Measurements from ENCODE around the gene ZNF749. TPM values are rescaled to one million over a fixed set of nuclear protein-coding genes. Genes with fewer than 3 reads are reported as not detected.
A peak's percentile ranks its signal among the peaks of the same experiment; 100 is the strongest.

The ZNF749 gene
- total RNA-seq, 1 donor from 2014 or later, result 13.8 TPM

DNA sequence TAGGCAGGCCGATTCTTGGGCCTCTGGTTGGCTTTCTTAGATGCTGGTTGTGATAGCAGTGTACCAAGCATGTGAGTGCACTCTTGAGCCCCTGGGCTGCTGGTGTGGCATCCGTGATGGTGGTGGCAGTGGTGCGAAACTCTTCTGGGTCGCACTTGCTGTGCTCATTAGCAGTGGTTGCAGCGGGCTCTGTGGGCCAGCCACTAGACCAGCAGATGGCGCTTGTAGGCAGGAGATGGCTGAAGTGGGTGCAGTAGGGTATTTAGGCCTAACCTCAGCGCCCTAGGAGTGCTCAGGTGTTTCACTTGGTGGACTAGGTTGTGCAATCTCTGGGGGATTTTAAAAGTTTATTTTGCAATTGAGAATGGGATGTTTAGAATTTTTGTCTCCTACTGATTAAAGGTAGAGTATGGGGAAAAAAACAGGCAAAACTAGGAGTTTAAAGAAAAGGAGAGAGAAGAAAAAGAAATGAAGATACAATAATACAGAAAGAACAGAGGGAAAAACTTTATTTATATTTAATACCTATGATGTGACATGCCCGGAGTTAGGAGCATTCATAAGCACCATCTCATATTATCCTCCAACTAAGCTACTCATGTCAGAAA is 28.5 kb upstream of the ZNF749 start:
- Histone ChIP-seq H2AFZ (replicated peaks) (peak overlapping the region; percentile 38), H3K4me2 (no peak overlapping the region), H3K36me3 (no peaks in the 10 kb centered on the region), H3K79me2 (ENCODE audit: low read depth) (peaks cover 4% of the 10 kb centered on the region), H4K20me1 (ENCODE audit: low read depth) (peaks cover 1% of the 10 kb centered on the region), H3K27me3 (no peaks in the 10 kb centered on the region), H3K9ac (no peak overlapping the region), H3K9me3 (ENCODE audit: low read depth) (no peaks in the 10 kb centered on the region), H3F3A (ENCODE audit: low read depth) (no peaks in the 10 kb centered on the region), H3K27ac (no peak overlapping the region), H3K4me1 (no peaks in the 10 kb centered on the region), H3K4me3 (no peak overlapping the region)
- peak; percentile 85 for DNase-seq (ENCODE audit: low spot score)
- Mint-ChIP-seq H3K27me3 (ENCODE audit: insufficient read depth, low read depth) (peaks cover 2% of the 10 kb centered on the region), H3K4me3 (peak overlapping the region; percentile 29), H3K9me3 (peaks cover 6% of the 10 kb centered on the region), H3K36me3 (peaks cover 5% of the 10 kb centered on the region), H3K27ac (no peak overlapping the region), H3K4me1 (peaks cover 2% of the 10 kb centered on the region)
- TF ChIP-seq EZH2phosphoT487 (IDR thresholded peaks at IDR 0.05) (no peak), EZH2 (IDR thresholded peaks at IDR 0.05) (no peak)
- TF ChIP-seq, protein P1, sequence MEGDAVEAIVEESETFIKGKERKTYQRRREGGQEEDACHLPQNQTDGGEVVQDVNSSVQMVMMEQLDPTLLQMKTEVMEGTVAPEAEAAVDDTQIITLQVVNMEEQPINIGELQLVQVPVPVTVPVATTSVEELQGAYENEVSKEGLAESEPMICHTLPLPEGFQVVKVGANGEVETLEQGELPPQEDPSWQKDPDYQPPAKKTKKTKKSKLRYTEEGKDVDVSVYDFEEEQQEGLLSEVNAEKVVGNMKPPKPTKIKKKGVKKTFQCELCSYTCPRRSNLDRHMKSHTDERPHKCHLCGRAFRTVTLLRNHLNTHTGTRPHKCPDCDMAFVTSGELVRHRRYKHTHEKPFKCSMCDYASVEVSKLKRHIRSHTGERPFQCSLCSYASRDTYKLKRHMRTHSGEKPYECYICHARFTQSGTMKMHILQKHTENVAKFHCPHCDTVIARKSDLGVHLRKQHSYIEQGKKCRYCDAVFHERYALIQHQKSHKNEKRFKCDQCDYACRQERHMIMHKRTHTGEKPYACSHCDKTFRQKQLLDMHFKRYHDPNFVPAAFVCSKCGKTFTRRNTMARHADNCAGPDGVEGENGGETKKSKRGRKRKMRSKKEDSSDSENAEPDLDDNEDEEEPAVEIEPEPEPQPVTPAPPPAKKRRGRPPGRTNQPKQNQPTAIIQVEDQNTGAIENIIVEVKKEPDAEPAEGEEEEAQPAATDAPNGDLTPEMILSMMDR (IDR thresholded peaks at IDR 0.05), result peak; percentile 89

DNA sequence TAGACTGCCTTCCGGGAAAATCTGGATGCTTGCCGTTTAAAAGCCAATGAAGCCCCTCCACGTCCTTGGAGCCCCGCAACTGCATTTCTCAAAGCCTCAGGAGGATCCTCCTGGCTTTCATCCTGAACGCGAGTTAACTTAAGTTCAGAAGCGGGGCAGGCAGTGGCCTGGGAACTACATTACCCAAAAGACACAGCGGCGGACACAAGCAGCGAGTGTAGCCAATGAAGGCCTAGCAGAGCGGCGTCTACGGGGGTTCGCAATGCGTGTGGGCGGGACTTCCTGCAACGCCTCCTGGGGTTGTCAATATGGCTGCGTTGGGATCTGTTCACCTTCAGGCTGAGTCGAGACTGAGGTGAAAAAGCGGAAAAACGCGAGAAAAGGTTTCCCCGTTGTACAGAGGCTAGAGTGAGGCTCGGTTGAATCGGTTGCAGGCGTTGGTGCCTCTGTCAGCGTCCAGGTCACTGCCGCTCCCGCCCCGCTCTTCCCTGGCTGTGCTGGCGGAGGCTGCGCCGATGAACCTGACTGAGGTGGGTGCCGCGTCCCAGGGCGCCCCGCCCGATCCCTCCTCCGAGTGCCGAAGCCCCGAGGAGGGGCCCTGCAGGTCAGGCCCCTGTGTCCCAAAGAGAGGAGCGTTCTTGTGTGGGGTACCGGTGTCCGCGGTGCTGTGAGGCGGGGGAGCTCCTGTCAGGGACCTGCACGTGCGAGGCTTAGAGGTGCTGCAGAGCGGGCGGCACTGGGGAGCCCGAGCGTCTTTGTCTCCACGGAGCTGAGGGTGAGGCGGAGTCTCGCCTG is 24.1 kb upstream of the ZNF749 start, which contains the start of gene ZNF17:
Gene ZNF17 (plus strand): TSS at position 285 of the 795 bp plus-strand sequence. CDS start 2,455 bp downstream, outside the sequence.
- no peaks in the 10 kb centered on the region for H3K36me3 ChIP-seq
- peaks cover 21% of the 10 kb centered on the region for H3K79me2 ChIP-seq (ENCODE audit: low read depth)
- peaks cover 7% of the 10 kb centered on the region for H3K4me1 Mint-ChIP-seq
- peaks cover 3% of the 10 kb centered on the region for H3K9me3 Mint-ChIP-seq
- H4K20me1 ChIP-seq (ENCODE audit: low read depth), result peaks cover 5% of the 10 kb centered on the region
- H3K9ac ChIP-seq, result peak within 1 kb of the TSS; percentile 81
- H3K4me1 ChIP-seq, result peaks cover 5% of the 10 kb centered on the region
- peak; percentile 98 for DNase-seq (ENCODE audit: low spot score)
- no peaks in the 10 kb centered on the region for H3K27me3 ChIP-seq
- H3K9me3 ChIP-seq (ENCODE audit: low read depth), result no peaks in the 10 kb centered on the region
- H2AFZ ChIP-seq (replicated peaks), result peak within 1 kb of the TSS; percentile 97
- peaks cover 12% of the 10 kb centered on the region for H3K36me3 Mint-ChIP-seq
- peak within 1 kb of the TSS; percentile 24 for H3K27ac Mint-ChIP-seq
- no peak within 1 kb of the TSS for H3K27ac ChIP-seq
- peak within 1 kb of the TSS; percentile 93 for H3K4me3 Mint-ChIP-seq
- H3F3A ChIP-seq (ENCODE audit: low read depth), result no peaks in the 10 kb centered on the region
- no peak for TF ChIP-seq EZH2phosphoT487 (IDR thresholded peaks at IDR 0.05)
- no peak for TF ChIP-seq EZH2 (IDR thresholded peaks at IDR 0.05)
- TF ChIP-seq, protein P1 (IDR thresholded peaks at IDR 0.05), result no peak
- peak within 1 kb of the TSS; percentile 91 for H3K4me3 ChIP-seq
- H3K4me2 ChIP-seq, result peak within 1 kb of the TSS; percentile 98
- H3K27me3 Mint-ChIP-seq (ENCODE audit: insufficient read depth, low read depth), result peaks cover 3% of the 10 kb centered on the region

DNA sequence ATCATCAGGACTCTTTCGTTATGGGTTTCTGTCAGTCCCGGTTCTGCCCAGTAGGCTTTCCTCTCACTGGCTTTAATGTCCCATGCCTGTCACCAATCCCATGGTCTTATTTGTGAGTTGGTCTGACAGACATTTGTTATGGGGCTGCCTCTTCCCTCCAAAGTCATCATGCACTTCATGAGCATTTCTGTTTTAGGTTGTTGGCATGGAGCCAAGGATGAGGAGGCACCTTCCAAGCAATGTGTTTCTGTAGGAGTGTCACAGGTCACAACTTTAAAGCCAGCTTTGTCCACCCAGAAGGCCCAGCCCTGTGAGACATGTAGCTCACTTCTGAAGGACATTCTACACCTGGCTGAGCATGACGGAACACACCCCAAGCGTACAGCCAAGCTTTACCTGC is 15.7 kb upstream of the ZNF749 start:
- H3K9ac ChIP-seq, result no peak overlapping the region
- H4K20me1 ChIP-seq (ENCODE audit: low read depth), result no peaks in the 10 kb centered on the region
- no peak overlapping the region for H3K4me3 Mint-ChIP-seq
- peaks cover 6% of the 10 kb centered on the region for H3K79me2 ChIP-seq (ENCODE audit: low read depth)
- no peaks in the 10 kb centered on the region for H3K9me3 ChIP-seq (ENCODE audit: low read depth)
- no peak overlapping the region for H3K4me2 ChIP-seq
- no peaks in the 10 kb centered on the region for H3K27me3 Mint-ChIP-seq (ENCODE audit: insufficient read depth, low read depth)
- TF ChIP-seq EZH2 (IDR thresholded peaks at IDR 0.05) (no peak), EZH2phosphoT487 (IDR thresholded peaks at IDR 0.05) (no peak)
- TF ChIP-seq, protein P1 (IDR thresholded peaks at IDR 0.05), result no peak
- no peak overlapping the region for H2AFZ ChIP-seq (replicated peaks)
- H3K4me3 ChIP-seq, result no peak overlapping the region
- H3K36me3 ChIP-seq, result no peaks in the 10 kb centered on the region
- H3K4me1 Mint-ChIP-seq, result no peaks in the 10 kb centered on the region
- no peak for DNase-seq (ENCODE audit: low spot score)
- no peak overlapping the region for H3K27ac ChIP-seq
- H3K36me3 Mint-ChIP-seq, result peaks cover 56% of the 10 kb centered on the region
- H3K27me3 ChIP-seq, result no peaks in the 10 kb centered on the region
- H3K4me1 ChIP-seq, result no peaks in the 10 kb centered on the region
- no peak overlapping the region for H3K27ac Mint-ChIP-seq
- H3K9me3 Mint-ChIP-seq, result peaks cover 12% of the 10 kb centered on the region
- H3F3A ChIP-seq (ENCODE audit: low read depth), result no peaks in the 10 kb centered on the region

All from neural progenitor cell (in vitro differentiated cells).